GM11168 (cell line): ENCODE measurements around the gene FRAT2.
"Not testable (repeated sequence)": the region's sequence is repeated elsewhere in the genome, so short reads cannot be mapped to it uniquely, and the experiment has no call there.

Experiments
- in situ Hi-C: fragments of 300-500 bp; cut with MboI; formaldehyde crosslinking; loops from one replicate; pipeline ENCODE4 v1.12.0; 2022; ENCODE audit warnings: low sequenced_read_pairs; ENCODE audit not compliant: unreplicated experiment

Gene FRAT2

DNA sequence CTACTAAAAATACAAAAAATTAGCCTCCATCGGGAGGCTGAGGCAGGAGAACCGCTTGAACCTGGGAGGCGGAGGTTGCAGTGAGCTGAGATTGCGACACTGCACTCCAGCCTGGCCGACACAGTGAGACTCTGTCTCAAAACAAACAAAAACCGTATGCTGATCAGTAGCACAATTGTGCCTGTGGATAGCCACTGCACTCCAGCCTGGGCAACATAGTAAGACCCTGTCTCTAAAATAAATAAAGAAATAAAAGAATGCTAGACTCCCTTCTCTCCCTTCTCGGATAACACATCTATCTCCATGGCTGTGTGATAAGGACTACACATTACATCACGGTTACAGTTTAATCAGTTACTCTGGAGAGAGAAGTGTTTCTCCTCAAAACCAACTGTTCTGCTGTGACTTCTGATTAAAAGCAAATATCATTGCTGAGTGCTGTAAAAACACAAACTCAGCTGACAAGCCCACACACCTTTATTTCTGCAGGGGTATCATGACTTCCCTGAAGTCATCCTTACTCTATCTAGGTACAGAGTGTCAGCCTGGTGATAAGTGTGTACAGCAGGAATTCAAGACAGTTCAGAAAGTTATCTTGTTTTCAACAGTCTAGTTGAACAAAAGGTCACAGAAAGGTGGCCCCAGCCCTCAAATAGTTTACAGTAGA lies 36.8 kb downstream of the FRAT2 start:
- in situ Hi-C loops = no loop called here

- in situ Hi-C loops = no loop called here
Observed at GRCh38 chr10:97292862-97293198, 41.7 kb downstream of the FRAT2 start.

GRCh38 chr10:97292097-97292861 lies 42.2 kb downstream of the FRAT2 start, which contains the start of gene ARHGAP19:
Gene ARHGAP19, minus strand, starts transcription at chr10:97292637. Its CDS starts 10 bp downstream, at chr10:97292627.
- in situ Hi-C loops = no loop called here

DNA sequence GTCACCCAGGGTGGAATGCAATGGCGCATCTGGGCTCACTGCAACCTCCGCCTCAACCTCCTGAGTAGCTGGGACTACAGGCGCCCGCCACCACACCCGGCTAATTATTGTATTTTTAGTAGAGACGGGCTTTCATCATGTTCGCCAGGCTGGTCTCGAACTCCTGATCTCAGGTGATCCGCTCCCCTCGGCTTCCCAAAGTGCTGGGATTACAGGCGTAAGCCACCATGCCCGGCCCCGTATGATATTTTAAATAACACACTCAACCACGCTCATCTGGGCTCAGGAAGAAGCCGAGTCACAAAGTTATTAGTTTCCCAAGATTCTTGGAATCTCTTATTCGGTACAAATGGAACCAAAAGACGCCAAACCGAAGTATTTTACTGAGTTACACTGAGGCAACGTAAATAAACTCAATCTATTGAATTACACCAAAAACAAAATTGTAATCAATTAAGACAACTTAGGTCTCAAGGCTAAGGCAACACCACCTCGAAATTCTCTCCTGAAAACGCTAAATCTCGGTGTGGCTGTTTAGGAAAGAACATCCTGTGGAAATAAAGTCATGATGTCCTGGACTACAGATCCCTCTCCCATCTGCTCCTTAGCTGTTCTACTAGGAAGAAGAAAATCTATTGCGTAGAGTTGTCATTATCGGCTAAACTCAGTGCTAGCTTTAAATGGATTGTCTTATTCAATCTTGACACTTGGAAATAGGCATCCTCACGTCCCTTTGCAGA lies 43.0 kb downstream of the FRAT2 start:
- in situ Hi-C loops = no loop called here

- in situ Hi-C loops = not testable (repeated sequence)
Observed at GRCh38 chr10:97290576-97291356, 43.8 kb downstream of the FRAT2 start.

DNA sequence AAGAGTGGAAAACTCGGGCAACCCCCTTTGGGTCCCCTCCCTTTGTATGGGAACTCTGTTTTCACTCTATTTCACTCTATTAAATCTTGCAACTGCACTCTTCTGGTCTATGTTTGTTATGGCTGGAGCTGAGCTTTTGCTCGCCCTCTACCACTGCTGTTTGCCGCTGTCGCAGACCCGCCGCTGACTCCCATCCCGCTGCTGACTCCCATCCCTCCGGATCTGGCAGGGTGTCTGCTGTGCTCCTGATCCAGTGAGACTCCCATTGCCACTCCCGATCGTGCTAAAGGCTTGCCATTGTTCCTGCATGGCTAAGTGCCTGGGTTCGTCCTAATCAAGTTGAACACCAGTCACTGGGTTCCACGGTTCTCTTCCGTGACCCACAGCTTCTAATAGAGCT lies 44.5 kb downstream of the FRAT2 start:
- in situ Hi-C loops = not testable (repeated sequence)
